ENCODE data around the gene CACNA1B.

Gene CACNA1B

DNA sequence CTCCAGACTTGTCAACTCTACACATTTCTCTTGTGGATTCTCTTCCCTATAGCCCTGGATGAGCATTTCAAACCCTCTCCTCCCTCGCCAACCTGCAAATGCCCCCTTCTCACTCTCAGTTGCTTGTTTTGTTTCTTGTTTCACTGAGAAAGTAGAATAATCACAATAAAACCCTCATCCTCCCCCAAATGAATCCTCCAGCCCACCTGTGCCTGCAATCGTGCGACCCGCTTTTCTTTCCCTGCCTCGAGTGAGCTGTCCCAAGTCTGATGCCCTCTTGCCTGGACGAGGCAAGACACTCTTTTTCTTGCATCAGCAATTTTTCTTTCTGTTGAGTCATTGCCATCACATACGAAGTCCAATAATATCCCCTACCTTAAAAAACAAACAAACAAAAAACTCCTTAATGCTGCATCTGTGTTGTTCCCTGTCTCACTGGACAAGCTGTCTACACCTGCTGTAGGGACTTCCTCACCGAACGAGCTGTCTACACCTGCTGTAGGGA, 3.7 kb upstream of the CACNA1B start:
- WGBS, 2 donors (ENCODE audit: extremely low coverage in 2 of 2, insufficient read length in 2 of 2, insufficient replicate concordance in 1 of 2) = no CpG with 5 or more reads among the region's 9 CpGs
- no peak overlapping the region for H2BK5ac ChIP-seq (ENCODE audit: low read length)
- H2AK5ac ChIP-seq (ENCODE audit: low read depth, low read length) = no peak overlapping the region

DNA sequence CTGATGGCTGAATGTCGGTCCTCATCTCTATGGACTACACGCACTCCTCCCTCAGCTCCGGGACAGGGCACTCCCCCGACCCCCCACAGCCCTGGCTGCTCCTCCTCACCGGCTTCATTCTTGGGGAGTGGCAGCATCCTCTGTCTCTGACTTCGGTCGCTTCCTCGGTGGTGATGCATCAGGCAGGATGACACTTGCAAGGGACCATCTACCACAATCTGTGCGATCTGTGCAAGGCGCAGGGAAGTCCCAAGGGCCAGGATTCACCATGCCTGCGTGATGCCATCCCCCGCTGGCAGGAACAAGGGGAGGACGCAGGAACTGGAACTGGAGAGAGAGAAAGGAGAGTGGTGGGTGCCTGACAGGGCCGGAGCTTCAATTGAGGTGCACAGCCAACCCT, 2.2 kb upstream of the CACNA1B start:
- H3K18ac ChIP-seq (ENCODE audit: low read length) = no peak overlapping the region
- H3K4ac ChIP-seq (ENCODE audit: low read length) = no peak overlapping the region
- H2BK15ac ChIP-seq (ENCODE audit: low read length) = no peak overlapping the region
- H3K79me1 ChIP-seq (ENCODE audit: low read depth, low read length) = peaks cover 2% of the 10 kb centered on the region
- peaks cover 8 to 17% of the 10 kb centered on the region in 2 donors for H3K9me3 ChIP-seq (replicated peaks in 1 of 2; ENCODE audit: control insufficient read depth in 2 of 2, insufficient read depth in 1 of 2, low read depth in 1 of 2, low read length in 2 of 2)
- H2AFZ ChIP-seq (ENCODE audit: low read length) = no peak overlapping the region
- H4K91ac ChIP-seq (ENCODE audit: low read depth, low read length, poor library complexity) = no peak overlapping the region
- H3K36me3 ChIP-seq (replicated peaks in 1 of 2; ENCODE audit: control insufficient read depth in 2 of 2, insufficient read depth in 2 of 2, low read length in 2 of 2) = no peaks in the 10 kb centered on the region
- no peak for DNase-seq (ENCODE audit: low spot score)
- H3K9ac ChIP-seq (ENCODE audit: low read depth, low read length, poor library complexity) = peak overlapping the region; percentile 12
- H3K14ac ChIP-seq (ENCODE audit: low read length) = no peak overlapping the region
- no peak overlapping the region for H4K8ac ChIP-seq (ENCODE audit: low read depth, low read length)
- no CpG with 5 or more reads among the region's 14 CpGs for WGBS, 2 donors (ENCODE audit: extremely low coverage in 2 of 2, insufficient read length in 2 of 2, insufficient replicate concordance in 1 of 2)
- H2AK5ac ChIP-seq (ENCODE audit: low read depth, low read length) = no peak overlapping the region
- H3K4me3 ChIP-seq (ENCODE audit: low read length in 2 of 2) = no peak overlapping the region
- H2BK120ac ChIP-seq (ENCODE audit: low read depth, low read length) = no peak overlapping the region
- peaks cover 2% of the 10 kb centered on the region in 2 donors for H3K4me1 ChIP-seq (ENCODE audit: control insufficient read depth in 2 of 2, insufficient read depth in 1 of 2, low read depth in 1 of 2, low read length in 2 of 2)
- H2BK5ac ChIP-seq (ENCODE audit: low read length) = no peak overlapping the region
- H3K27me3 ChIP-seq (ENCODE audit: control insufficient read depth in 3 of 3, insufficient read depth in 3 of 3, low read depth in 1 of 3, low read length in 3 of 3) = peaks cover 0 to 35% (median 21%) of the 10 kb centered on the region in 3 experiments
- H3K4me2 ChIP-seq (ENCODE audit: insufficient read depth, low read length, poor library complexity, severe bottlenecking) = no peak overlapping the region
- H2BK12ac ChIP-seq (ENCODE audit: low read length) = no peak overlapping the region
- H3K23ac ChIP-seq (ENCODE audit: low read depth, low read length, poor library complexity) = no peak overlapping the region
- H3K27ac ChIP-seq (replicated peaks; ENCODE audit: low read length) = no peak overlapping the region

More for the DNA sequence above, 3.7 kb upstream of the CACNA1B start:
- peaks cover 2% of the 10 kb centered on the region in 2 donors for H3K4me1 ChIP-seq (ENCODE audit: control insufficient read depth in 2 of 2, insufficient read depth in 1 of 2, low read depth in 1 of 2, low read length in 2 of 2)
- no peak overlapping the region for H3K4me2 ChIP-seq (ENCODE audit: insufficient read depth, low read length, poor library complexity, severe bottlenecking)
- H3K23ac ChIP-seq (ENCODE audit: low read depth, low read length, poor library complexity) = no peak overlapping the region
- peaks cover 2% of the 10 kb centered on the region for H3K79me1 ChIP-seq (ENCODE audit: low read depth, low read length)
- H3K18ac ChIP-seq (ENCODE audit: low read length) = no peak overlapping the region
- H2BK15ac ChIP-seq (ENCODE audit: low read length) = no peak overlapping the region
- no peak overlapping the region for H4K8ac ChIP-seq (ENCODE audit: low read depth, low read length)
- no peak for DNase-seq (ENCODE audit: low spot score)
- peaks cover 8 to 13% of the 10 kb centered on the region in 2 donors for H3K9me3 ChIP-seq (replicated peaks in 1 of 2; ENCODE audit: control insufficient read depth in 2 of 2, insufficient read depth in 1 of 2, low read depth in 1 of 2, low read length in 2 of 2)
- H3K27ac ChIP-seq (replicated peaks; ENCODE audit: low read length) = no peak overlapping the region
- no peak overlapping the region for H2BK120ac ChIP-seq (ENCODE audit: low read depth, low read length)
- no peak overlapping the region for H2BK12ac ChIP-seq (ENCODE audit: low read length)
- H3K9ac ChIP-seq (ENCODE audit: low read depth, low read length, poor library complexity) = no peak overlapping the region
- no peak overlapping the region for H3K14ac ChIP-seq (ENCODE audit: low read length)
- no peak overlapping the region for H3K4ac ChIP-seq (ENCODE audit: low read length)
- H3K36me3 ChIP-seq (replicated peaks in 1 of 2; ENCODE audit: control insufficient read depth in 2 of 2, insufficient read depth in 2 of 2, low read length in 2 of 2) = no peaks in the 10 kb centered on the region
- no peak overlapping the region for H2AFZ ChIP-seq (ENCODE audit: low read length)
- H4K91ac ChIP-seq (ENCODE audit: low read depth, low read length, poor library complexity) = no peak overlapping the region
- H3K27me3 ChIP-seq (ENCODE audit: control insufficient read depth in 3 of 3, insufficient read depth in 3 of 3, low read depth in 1 of 3, low read length in 3 of 3) = peaks cover 0 to 35% (median 21%) of the 10 kb centered on the region in 3 experiments
- no peak overlapping the region for H3K4me3 ChIP-seq (ENCODE audit: low read length in 2 of 2)

DNA sequence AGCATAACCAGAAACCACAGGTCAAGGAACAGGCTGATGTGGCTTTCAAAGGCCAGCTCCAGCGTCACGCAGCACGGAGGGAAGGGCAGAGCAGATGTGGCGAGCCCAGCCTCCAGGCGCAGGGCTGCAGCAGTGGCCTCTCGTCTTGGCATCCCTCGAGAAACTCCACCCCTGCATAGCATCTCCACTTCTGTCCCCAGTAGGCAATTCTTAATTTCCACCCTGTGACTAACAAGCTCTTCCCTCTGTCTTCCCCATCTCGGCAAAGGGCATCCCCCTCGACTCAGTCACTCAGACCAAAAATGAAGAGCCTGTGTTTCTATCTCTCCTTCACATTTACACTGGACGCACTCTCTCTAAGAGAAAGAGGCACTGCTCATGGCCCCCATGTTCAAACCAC, 1.7 kb upstream of the CACNA1B start:
- no peak overlapping the region for H4K91ac ChIP-seq (ENCODE audit: low read depth, low read length, poor library complexity)
- H3K14ac ChIP-seq (ENCODE audit: low read length) = no peak overlapping the region
- no peak overlapping the region for H2AK5ac ChIP-seq (ENCODE audit: low read depth, low read length)
- H3K18ac ChIP-seq (ENCODE audit: low read length) = no peak overlapping the region
- no peak overlapping the region for H3K23ac ChIP-seq (ENCODE audit: low read depth, low read length, poor library complexity)
- no peak overlapping the region for H3K9ac ChIP-seq (ENCODE audit: low read depth, low read length, poor library complexity)
- H3K36me3 ChIP-seq (replicated peaks in 1 of 2; ENCODE audit: control insufficient read depth in 2 of 2, insufficient read depth in 2 of 2, low read length in 2 of 2) = no peaks in the 10 kb centered on the region
- WGBS, 2 donors (ENCODE audit: extremely low coverage in 2 of 2, insufficient read length in 2 of 2, insufficient replicate concordance in 1 of 2) = no CpG with 5 or more reads among the region's 10 CpGs
- H3K79me1 ChIP-seq (ENCODE audit: low read depth, low read length) = peaks cover 2% of the 10 kb centered on the region
- H2BK120ac ChIP-seq (ENCODE audit: low read depth, low read length) = no peak overlapping the region
- DNase-seq (ENCODE audit: low spot score) = no peak
- no peak overlapping the region for H3K4ac ChIP-seq (ENCODE audit: low read length)
- no peak overlapping the region for H2BK15ac ChIP-seq (ENCODE audit: low read length)
- no peak overlapping the region for H3K4me2 ChIP-seq (ENCODE audit: insufficient read depth, low read length, poor library complexity, severe bottlenecking)
- no peak overlapping the region for H2BK12ac ChIP-seq (ENCODE audit: low read length)
- no peak overlapping the region for H4K8ac ChIP-seq (ENCODE audit: low read depth, low read length)
- H3K27ac ChIP-seq (replicated peaks; ENCODE audit: low read length) = no peak overlapping the region
- no peak overlapping the region for H2BK5ac ChIP-seq (ENCODE audit: low read length)
- peaks cover 2% of the 10 kb centered on the region in 2 donors for H3K4me1 ChIP-seq (ENCODE audit: control insufficient read depth in 2 of 2, insufficient read depth in 1 of 2, low read depth in 1 of 2, low read length in 2 of 2)
- H3K9me3 ChIP-seq (replicated peaks in 1 of 2; ENCODE audit: control insufficient read depth in 2 of 2, insufficient read depth in 1 of 2, low read depth in 1 of 2, low read length in 2 of 2) = peaks cover 8 to 17% of the 10 kb centered on the region in 2 donors
- H3K27me3 ChIP-seq (ENCODE audit: control insufficient read depth in 3 of 3, insufficient read depth in 3 of 3, low read depth in 1 of 3, low read length in 3 of 3) = peaks cover 0 to 35% (median 21%) of the 10 kb centered on the region in 3 experiments
- H2AFZ ChIP-seq (ENCODE audit: low read length) = no peak overlapping the region
- no peak overlapping the region for H3K4me3 ChIP-seq (ENCODE audit: low read length in 2 of 2)

DNA sequence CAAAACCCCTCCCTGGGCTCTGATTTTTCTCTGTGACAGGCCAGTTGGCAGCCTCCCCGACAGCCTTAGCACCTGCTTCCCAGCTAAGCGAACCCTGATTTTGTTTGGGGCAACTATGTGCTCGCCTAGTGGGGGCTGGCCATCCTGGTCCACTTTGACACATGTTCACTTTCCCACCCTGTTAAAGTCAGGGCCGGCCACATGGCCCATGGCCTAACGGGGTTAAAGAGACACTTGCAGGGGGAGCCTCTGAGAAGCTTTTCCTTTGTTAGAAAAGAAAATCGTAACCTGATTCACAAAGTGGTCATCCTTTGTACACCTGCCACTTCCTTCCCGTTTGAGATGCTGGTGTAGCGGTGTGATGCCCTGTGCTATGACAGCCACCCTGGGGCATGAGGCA, 1.3 kb upstream of the CACNA1B start:
- no peak for DNase-seq (ENCODE audit: low spot score)
- Histone ChIP-seq H2AFZ (ENCODE audit: low read length) (no peak overlapping the region), H3K27ac (replicated peaks; ENCODE audit: low read length) (no peak overlapping the region), H2BK5ac (ENCODE audit: low read length) (no peak overlapping the region), H3K4ac (ENCODE audit: low read length) (no peak overlapping the region), H2BK120ac (ENCODE audit: low read depth, low read length) (peak overlapping the region; percentile 61), H3K4me3 (ENCODE audit: low read length in 2 of 2) (no peak overlapping the region), H3K4me1 (ENCODE audit: control insufficient read depth in 2 of 2, insufficient read depth in 1 of 2, low read depth in 1 of 2, low read length in 2 of 2) (peaks cover 2% of the 10 kb centered on the region in 2 donors), H2BK15ac (ENCODE audit: low read length) (no peak overlapping the region), H3K23ac (ENCODE audit: low read depth, low read length, poor library complexity) (peak overlapping the region; percentile 73), H3K4me2 (ENCODE audit: insufficient read depth, low read length, poor library complexity, severe bottlenecking) (no peak overlapping the region), H3K36me3 (replicated peaks in 1 of 2; ENCODE audit: control insufficient read depth in 2 of 2, insufficient read depth in 2 of 2, low read length in 2 of 2) (no peaks in the 10 kb centered on the region), H4K8ac (ENCODE audit: low read depth, low read length) (no peak overlapping the region), H3K18ac (ENCODE audit: low read length) (no peak overlapping the region), H4K91ac (ENCODE audit: low read depth, low read length, poor library complexity) (no peak overlapping the region), H3K14ac (ENCODE audit: low read length) (peak overlapping the region; percentile 21), H3K79me1 (ENCODE audit: low read depth, low read length) (peaks cover 2% of the 10 kb centered on the region), H2AK5ac (ENCODE audit: low read depth, low read length) (no peak overlapping the region), H2BK12ac (ENCODE audit: low read length) (no peak overlapping the region), H3K9me3 (replicated peaks in 1 of 2; ENCODE audit: control insufficient read depth in 2 of 2, insufficient read depth in 1 of 2, low read depth in 1 of 2, low read length in 2 of 2) (peaks cover 8 to 17% of the 10 kb centered on the region in 2 donors), H3K27me3 (ENCODE audit: control insufficient read depth in 3 of 3, insufficient read depth in 3 of 3, low read depth in 1 of 3, low read length in 3 of 3) (peaks cover 0 to 35% (median 21%) of the 10 kb centered on the region in 3 experiments), H3K9ac (ENCODE audit: low read depth, low read length, poor library complexity) (peak overlapping the region; percentile 21)
- WGBS, 2 donors (ENCODE audit: extremely low coverage in 2 of 2, insufficient read length in 2 of 2, insufficient replicate concordance in 1 of 2) = no CpG with 5 or more reads among the region's 8 CpGs
